GM19467 (cell line): Measurements from ENCODE around the gene DHX16.
A peak's percentile ranks its signal among the peaks of the same experiment; 100 is the strongest.

Experiments
- ATAC-seq: cut with Tn5 transposase; IDR thresholded peaks from one replicate; pipeline ENCODE4 v1.9.1; 2021; ENCODE audit warnings: mild to moderate bottlenecking, moderate library complexity; ENCODE audit not compliant: unreplicated experiment

DHX16 gene

DNA sequence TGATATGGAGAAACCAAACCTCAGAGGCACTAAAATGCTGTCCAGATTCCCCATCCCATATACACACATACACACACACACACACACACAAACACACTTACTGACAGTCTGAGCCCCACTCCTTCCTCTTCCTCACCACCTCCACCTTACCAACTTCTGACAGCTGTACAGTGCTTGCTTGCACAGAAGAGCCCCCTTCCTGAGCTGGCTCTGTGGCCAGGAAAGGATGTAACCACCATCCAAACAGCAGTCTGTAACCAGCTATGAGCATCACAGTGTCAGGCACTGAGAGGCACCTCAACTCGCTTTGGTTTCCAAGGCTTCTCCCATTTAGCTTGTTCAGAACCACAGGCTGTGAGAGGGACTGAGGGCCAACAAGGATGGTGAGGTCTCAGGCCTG lies 31.8 kb downstream of the DHX16 start:
- no peak for ATAC-seq

DNA sequence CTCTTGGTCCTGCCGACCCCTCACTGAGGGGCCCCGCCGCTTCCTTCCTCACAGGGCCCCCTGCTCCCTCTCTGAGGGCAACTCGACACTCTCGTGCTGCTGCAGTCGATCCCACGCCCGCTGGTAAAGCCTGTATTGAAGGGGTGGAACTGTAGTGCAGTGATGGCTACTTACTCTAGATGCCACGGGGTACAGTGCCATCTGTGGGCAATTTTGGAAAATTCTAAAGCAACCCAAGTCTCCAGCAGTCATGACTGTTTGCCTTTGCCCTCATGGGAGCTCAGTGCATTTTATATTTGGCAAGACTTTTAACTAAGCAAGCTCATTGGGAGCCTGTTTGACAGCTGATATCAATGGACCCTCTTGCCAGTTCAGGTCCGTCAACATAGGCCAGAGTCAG lies 32.3 kb downstream of the DHX16 start:
- no peak for ATAC-seq

DNA sequence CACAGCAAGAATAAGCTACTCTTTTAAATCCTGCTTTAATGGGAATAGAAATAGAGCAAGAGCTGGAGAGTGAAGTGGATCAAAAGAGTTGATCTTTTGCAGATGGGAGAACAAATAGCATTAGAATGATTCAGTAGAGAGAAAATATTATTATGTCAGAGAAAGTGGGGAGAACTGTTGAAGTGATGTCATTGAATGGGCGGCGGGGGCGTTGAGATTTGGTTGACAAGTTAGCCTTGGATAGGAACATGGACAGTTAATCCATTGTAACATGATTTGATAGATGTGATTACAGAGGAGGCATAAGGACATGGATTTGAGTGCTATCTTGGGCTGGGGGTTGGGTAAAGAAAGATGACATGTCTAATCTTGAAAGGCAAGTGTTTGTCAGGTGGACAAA lies 37.0 kb downstream of the DHX16 start:
- ATAC-seq = no peak

DNA sequence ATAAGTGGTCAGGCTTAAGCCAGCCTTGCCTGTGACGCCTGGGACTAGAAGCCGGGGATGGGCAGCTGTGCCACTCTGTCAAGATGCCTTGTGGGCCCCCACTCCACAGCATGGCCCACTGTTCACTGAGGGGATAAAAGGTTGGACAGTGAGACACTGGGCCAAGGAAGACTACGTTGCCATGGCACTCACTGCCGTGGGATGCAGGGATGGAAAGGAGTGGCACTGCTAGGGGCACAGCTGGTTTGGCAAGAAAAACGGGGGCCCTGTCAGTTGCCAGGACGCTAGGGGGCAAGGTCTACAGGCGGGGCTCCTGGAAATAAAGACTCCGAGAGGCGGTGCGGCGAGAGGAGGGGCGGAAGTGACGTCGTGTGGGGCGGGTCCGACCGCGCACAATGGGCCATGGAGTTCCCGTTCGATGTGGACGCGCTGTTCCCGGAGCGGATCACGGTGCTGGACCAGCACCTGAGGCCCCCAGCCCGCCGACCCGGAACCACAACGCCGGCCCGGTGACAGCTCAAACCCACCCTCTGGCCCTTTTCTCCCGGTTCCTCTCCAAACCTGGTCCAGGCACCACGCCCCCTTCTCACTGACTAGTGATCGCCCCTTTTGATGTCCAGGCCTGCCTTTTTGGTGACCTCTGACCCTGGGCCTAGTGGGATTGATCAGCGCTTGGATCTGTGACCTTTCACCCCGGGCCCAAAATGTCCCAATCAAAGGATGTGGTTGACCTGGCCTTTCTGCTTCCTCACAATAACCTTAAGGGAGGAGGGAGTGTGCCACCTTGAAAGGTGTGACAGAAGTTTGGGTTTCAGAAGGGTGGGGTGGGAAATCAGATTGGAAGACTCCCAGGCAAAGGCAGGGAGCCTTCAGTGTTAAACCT lies 46.1 kb downstream of the DHX16 start, which contains the start of gene ATAT1:
Gene ATAT1, plus strand, starts transcription at position 391 of the 883 bp plus-strand sequence.
- peak; percentile 54 for ATAC-seq

DNA sequence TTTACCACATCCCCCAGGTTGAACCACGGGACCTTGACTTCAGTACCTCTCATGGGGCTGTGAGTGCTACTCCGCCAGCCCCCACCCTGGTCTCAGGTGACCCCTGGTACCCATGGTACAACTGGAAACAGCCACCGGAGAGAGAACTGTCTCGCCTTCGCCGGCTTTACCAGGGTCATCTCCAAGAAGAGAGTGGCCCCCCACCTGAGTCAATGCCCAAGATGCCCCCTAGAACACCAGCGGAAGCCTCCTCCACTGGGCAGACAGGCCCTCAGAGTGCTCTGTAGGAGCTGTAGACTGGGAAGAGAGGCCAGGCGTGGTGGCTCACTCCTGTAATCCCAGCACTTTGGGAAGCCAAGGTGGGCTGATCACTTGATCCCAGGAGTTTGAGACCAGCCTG lies 47.3 kb downstream of the DHX16 start:
- no peak for ATAC-seq

DNA sequence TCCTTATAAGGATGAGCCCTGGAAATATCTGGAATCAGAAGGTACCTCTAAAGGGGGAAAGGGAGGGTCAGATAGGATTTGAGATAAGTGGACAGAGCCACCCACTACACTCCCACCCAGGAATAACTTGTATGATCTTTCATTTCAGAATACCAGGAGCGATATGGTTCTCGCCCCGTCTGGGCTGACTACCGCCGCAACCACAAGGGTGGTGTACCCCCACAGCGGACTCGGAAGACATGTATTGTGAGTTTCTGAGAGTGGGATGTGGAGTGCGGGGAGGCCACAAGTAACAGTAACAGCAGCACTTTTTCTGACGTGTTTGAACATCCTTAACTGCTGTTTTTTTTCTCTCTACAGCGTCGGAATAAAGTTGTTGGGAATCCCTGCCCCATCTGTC lies 53.2 kb downstream of the DHX16 start:
- ATAC-seq = no peak

DNA sequence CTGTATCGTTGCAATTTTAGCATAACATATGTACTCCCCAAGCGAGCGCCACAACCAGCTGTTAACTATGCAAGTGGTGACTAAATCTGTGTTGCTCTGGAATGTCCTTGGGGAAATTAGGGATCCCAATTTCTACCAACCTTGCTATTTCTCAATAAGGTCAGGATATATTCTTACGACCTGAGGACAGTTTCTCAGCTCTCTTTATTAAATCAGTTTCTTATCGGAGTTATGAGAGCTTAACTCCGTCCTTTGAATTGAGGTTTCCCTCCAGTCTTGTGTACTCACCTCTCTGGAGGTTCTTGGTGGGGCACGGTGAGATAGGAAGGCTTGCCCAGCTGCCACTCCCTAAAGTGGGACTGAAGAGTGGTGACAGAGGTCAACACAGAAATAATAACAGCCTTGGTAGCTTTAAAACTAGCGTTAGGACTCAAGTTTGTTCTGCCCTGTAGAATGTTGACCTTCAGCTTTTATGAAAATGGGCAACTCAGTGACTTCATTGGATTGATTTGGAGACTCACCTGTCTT lies 54.5 kb downstream of the DHX16 start:
- no peak for ATAC-seq

DNA sequence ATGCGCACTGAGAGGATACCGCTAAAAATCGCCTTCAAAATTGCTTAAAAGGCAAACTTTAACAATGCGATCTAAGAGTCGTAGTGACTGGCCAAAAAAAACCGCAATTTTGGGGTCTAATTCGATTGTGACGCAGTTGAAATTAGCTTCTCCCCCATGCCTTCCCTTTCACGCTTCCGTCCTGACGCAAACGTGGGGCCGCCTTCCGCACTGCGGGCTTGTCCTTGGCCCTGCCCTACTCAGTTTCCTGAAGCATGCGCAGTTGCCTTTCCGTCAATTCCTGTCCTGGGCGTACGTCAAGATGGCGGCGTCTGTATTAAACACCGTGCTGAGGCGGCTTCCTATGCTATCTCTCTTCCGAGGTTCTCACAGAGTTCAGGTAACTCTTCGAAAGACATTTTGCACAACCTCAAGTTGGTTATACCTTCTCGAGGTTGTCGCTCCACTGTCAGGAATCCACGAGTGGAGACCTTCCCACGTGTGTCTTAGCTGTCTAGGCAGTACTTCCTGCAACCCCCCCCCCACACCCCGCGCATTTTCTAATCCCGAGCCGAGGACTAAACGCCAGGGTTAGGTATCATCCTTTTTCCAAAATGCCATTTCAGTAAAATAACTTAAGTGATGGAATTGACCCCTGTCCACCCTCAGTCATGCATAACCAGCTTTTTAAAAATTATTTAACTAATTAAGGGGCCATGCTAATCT lies 55.1 kb downstream of the DHX16 start, which contains the start of gene MRPS18B:
Gene MRPS18B, plus strand, starts transcription at position 276 of the 705 bp plus-strand sequence. Its CDS starts 26 bp downstream, at position 302.
- peak; percentile 69 for ATAC-seq

DNA sequence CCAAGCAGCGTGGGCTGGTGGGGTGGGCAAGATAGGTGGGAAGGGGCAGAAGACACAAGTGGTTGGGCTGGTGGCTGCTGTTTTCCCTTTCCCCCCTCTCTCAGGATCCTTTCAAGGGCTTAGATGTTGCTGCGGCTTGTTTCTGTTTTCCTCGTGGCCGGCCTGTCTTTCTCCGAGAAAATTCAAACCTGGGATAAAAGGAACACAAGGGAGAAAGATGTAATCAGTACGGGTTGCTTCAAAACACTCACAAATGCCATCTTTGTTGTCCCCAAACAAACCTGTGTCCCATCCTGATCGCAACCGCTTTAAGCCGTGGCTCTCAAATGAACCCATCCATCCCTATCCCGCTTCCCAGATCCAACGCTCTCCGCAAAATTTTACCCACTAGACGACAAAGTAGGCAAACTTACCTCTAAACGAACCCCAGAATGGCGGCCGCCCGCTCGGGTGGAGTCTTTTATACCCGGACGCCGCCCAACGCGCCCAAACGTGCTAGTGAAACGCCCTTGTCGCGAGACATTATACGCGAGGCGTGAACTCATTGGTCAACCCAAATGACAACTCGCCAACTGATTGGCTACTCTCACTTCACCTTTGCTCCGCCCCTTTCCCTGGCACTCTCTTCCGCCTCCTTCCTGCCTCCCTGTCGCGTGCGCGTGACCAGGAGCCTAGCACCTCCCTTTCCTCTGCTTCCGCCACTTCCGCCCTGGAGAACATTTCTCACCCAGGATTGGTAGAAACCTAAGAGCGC lies 55.8 kb downstream of the DHX16 start, which contains the start of gene PPP1R10:
Gene PPP1R10, minus strand, starts transcription at position 433 of the 754 bp plus-strand sequence. CDS start 7,299 bp downstream, outside the sequence.
- peak; percentile 79 for ATAC-seq

DNA sequence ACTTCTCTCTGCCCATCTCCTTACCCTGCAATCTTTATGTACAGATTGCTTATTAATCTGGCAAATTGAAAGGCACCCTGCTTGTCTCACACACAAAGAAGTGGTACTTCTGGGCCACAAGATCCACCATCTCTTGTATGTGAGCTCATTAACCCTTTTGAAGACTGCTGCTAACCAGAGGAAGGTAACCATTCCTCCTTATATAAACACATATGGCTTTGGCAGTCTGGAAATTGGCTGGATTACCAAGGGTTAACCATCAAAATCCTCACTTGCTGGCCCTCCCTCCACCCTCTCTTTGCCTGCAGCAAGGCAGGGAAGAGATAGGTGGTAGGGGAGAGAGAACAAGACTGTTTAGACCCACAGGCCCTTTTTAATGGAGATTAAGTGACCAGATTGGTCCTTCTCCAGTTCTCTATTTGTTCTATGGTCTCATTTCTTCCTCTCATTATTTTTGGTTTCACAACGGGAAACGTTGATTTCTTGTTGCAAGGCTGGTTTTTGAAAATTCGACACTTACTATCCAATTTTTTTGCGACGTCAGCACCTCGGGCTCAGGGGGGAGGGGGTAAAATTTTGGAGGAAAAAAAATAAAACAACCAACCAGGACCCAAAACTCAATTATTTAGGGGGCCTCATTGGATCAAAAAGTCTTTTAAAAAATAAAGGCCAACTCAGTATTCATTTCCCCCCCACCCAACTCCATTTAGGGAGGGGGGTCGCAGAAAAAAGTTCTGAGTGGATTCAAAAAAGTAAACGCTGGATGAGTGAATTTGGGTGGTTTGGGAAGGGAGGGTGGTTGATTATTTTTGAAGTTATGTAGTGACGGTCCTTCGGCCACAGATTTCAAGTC lies 56.6 kb downstream of the DHX16 start:
- ATAC-seq = no peak

DNA sequence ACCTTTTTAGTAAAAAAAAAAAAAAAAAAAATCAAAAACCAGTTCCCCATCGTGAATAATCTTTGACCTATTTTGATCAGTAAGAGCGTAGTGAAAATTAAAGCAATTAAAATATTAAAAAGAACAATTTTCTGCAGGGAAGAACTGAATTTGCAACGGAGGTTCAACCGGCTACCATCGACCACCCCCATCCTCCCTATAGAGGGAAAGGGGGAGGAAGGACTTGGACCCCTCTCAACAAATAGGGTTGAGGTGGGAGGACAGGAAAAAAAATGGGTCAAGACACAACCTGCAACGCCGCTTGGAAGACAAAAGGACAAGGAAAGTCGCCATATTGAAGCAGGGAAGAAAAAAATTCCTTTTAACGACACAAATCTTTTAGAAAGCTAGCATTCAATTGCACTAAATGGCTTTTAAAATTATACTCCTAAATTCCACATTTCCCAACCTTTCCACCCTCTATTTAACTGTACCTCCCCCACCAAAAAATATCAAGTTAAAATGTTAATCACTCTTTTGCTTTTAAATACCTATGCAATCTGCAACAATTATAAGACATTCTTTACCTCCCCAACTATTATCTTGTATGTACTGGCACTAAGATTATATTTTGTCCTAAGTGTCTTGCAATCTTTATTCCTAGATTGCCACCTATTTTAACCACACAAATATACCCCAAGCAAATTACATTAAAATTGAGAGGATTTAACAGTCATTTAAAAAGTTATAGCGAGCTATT lies 57.4 kb downstream of the DHX16 start:
- ATAC-seq = no peak

DNA sequence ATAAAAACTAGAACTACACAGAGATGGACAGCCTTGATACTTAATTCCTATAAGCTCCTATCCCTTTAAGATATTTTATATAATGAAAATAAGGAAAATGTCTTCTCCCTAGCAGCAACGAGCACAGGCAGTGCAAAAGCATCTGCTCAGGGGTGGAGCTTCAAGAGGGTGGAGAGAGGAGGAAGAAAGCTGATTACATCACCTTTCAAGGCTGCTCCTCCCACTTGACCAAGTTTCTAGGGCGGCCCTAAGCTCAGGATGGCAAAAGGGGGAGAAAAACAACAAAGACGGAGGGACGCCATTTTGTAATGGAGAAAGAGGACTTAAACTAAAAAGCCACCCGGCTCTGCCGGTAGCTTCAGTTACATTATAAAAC lies 58.0 kb downstream of the DHX16 start:
- peak; percentile 31 for ATAC-seq

DNA sequence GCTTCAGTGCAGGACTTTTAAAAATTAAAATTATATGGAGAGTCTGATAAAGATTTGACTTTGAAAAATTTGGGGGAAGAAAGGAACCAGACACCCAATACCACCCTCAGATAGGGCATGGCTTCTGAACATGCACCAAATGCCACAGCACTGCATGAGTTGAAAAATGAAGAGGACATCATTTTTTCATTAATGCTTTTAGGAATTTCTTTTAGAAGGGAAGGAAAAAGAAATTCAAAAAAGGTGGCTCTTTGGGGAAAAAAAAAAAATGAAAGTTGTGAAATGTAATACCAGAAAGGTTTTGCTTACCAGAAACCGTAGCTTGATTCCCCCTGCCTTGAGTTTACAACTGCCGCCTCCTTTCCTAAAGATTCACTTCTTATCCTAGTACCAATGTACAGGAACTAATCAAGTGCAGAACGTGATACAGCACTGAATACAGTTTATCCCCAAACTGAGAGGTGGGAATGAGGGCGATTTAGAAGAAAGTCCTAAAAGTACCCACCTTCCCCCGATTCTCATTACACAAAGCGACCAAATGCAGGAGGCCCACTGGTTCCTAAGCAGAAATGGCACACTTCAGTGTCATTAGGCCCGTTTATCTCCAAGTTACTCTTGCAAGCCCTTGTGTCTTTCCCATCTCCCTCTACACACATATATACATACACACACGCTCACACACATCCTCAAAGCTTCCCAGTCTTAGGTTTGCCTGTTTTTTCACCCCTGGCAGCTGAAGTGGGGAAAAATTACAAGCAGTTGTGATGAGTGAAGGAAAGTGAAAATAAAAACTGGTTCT lies 58.6 kb downstream of the DHX16 start:
- no peak for ATAC-seq

DNA sequence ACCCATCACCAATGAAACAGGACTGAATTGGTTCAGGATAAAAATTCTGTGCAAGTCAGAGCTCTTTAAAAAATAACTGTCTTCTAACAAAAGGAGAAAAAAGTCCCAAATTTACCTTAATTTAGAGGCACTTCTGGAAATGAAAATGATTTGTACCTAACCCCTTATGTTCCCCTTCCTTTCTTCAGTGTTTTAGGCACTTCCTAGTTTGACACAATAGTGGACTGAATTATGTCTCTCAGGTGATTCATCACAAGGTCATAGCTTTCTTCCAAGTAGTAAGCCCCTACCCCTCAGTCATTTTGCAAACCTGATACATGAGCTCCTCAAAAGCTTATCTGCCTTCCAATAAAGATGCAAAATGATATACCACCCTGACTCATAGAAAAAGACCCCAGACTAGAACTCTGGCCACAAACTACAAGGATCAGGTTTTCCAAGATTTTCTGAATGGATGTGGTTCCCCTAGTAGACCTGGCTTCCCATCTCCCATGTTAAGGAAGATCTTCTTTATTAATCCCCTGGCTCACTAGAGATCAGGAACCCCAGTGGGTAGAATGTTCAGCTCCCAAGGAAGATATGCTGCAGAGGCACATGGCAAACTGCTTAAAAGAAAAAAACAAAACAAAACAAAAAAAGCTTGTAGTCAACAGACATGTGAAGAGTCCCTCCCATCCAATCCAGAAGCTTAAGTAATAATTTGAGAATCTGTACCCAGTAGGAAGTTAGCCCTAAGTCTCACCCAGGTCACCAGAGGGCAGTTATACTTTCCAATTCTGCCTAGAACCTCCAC lies 59.4 kb downstream of the DHX16 start:
- no peak for ATAC-seq

DNA sequence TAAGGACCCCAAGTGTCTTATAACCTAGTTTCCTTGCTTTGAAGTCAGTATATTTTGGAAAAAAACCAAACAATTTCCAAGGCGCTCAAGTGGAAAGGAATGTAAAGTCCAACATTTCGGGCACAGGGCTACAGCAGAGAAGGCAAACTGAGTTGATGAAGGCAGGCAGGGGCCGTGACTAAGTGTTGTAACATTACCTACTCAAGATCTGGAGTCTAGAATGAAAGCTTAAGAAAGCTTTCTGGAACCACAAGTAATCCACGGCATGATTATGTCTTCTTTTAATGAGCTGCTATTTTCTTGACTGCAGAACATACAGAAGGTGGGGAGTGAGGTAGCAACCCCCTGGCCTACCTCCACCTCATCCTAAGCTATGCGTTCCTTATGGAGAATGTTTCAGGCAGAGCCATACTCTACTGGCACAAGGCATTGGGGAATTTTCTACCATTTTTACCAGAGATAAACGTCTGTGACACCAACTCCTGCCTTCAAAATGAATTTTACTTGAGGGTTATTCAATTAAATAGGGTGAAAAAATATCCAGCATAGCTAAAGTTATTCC lies 60.0 kb downstream of the DHX16 start:
- ATAC-seq = no peak

DNA sequence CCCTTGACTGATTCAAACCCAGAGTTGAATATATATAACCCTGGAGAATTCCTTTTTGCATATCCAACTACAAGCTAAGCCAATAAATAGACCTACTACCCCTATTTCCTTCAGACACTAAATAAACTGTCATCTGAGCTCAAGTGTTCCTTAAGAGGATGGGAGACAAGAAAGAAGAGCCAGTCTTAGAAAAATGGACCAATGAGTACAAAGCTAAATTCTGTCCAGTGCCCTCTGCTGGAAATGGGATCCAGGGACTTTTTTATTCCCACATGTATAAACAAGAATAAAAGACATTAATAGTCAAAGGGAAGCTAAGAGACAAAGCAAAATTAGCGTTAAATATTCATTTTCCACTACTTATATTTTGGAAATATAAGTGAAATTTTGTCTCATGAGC lies 60.6 kb downstream of the DHX16 start:
- ATAC-seq = no peak

DNA sequence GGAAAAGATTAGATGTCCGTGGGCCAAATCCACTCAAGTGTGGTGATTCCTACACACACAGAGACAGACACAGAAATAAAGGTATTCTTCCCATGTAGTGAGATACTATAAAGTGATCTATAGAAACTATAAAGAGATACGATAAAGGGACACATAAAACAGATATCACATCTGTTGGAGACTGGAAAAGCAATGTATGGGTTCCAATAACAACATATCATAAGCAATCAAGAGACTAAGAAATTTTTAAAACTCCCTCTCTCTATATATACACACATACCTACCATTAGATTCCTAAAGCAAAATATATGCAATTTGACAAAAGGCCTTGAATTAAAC lies 61.0 kb downstream of the DHX16 start:
- no peak for ATAC-seq
